Smooth muscle cell (in vitro differentiated cells): Measurements from ENCODE around the gene DCLK3. TPM values are rescaled to one million over a fixed set of nuclear protein-coding genes. Genes with fewer than 3 reads are reported as not detected.

Source experiments
- DNase-seq: peaks from one replicate; lab custom pipeline; 2025; ENCODE audit not compliant: unreplicated experiment; lab: John Stamatoyannopoulos, UW
- H2AFZ ChIP-seq: fragments of 200-600 bp; sonication (generic); 2 replicates; pipeline ENCODE4 v1.6.0; 2016; ENCODE audit warnings: antibody characterized with exemption, low read depth, mild to moderate bottlenecking
- H3F3A ChIP-seq: fragments of 200-600 bp; sonication (generic); 2 replicates; pipeline ENCODE4 v1.6.0; 2017; ENCODE audit warnings: antibody characterized with exemption, low read depth
- H3K27ac ChIP-seq: fragments of 200-600 bp; sonication (generic); 2 replicates; pipeline ENCODE4 v1.5.1; 2016; ENCODE audit warnings: low read depth, mild to moderate bottlenecking
- H3K27me3 ChIP-seq: fragments of 200-600 bp; sonication (generic); 2 replicates; pipeline ENCODE4 v1.6.1; 2016; ENCODE audit warnings: low read depth, mild to moderate bottlenecking
- H3K36me3 ChIP-seq: fragments of 200-600 bp; sonication (generic); 2 replicates; pipeline ENCODE4 v1.5.1; 2016; ENCODE audit warnings: low read depth
- H3K4me1 ChIP-seq: fragments of 200-600 bp; sonication (generic); 2 replicates; pipeline ENCODE4 v1.5.1; 2016; ENCODE audit warnings: low read depth
- H3K4me2 ChIP-seq: fragments of 200-600 bp; sonication (generic); 2 replicates; pipeline ENCODE4 v1.6.0; 2016; ENCODE audit warnings: mild to moderate bottlenecking
- H3K4me3 ChIP-seq: fragments of 200-600 bp; sonication (generic); 2 replicates; pipeline ENCODE4 v1.5.1; 2016; ENCODE audit warnings: mild to moderate bottlenecking
- H3K79me2 ChIP-seq: fragments of 200-600 bp; sonication (generic); 2 replicates; pipeline ENCODE4 v1.6.0; 2016; ENCODE audit warnings: low read depth, mild to moderate bottlenecking
- H3K9ac ChIP-seq: fragments of 200-600 bp; sonication (generic); 2 replicates; pipeline ENCODE4 v1.6.0; 2016; ENCODE audit warnings: low read depth
- H3K9me3 ChIP-seq: fragments of 200-600 bp; sonication (generic); replicated peaks from 2 replicates; pipeline ENCODE4 v1.5.1; 2016; ENCODE audit warnings: low read depth
- H4K20me1 ChIP-seq: fragments of 200-600 bp; sonication (generic); 2 replicates; pipeline ENCODE4 v1.6.0; 2016; ENCODE audit warnings: low read depth
- CTCF ChIP-seq: fragments of 200-600 bp; sonication (generic); IDR thresholded peaks from 2 replicates; pipeline ENCODE4 v1.5.1; 2017; ENCODE audit warnings: borderline replicate concordance, mild to moderate bottlenecking, antibody characterized with exemption; ENCODE audit not compliant: insufficient read depth, poor library complexity, severe bottlenecking
- WGBS: methylation state at CpG from one replicate; pipeline ENCODE4 v1.1.7; 2016; ENCODE audit warnings: low lambda C conversion rate; 5-methylcytosine and 5-hydroxymethylcytosine counted together
- polyA plus RNA-seq: library from polyadenylated mRNA; unstranded; fragments of >200 nt; fragmentation: Nextera tagmentation; extraction: Ambion mirVana; gene quantifications from 2 replicates; pipeline ENCODE4 v1.2.1, GENCODE V29; 2016
- total RNA-seq: library from RNA; depleted of rRNA; stranded (reverse); fragments of >200 nt; gene quantifications from 2 replicates; pipeline ENCODE4 v1.2.3, GENCODE V29; 2014

Gene DCLK3
- total and polyA plus RNA-seq, 2 experiments from 2014 or later: not detected

- no peak for TF ChIP-seq CTCF
- 42% methylated on average over 1 of the region's 1 CpG for WGBS
- Histone ChIP-seq H3F3A (no peaks in the 10 kb centered on the region), H3K9ac (no peak overlapping the region), H3K36me3 (no peaks in the 10 kb centered on the region), H4K20me1 (no peaks in the 10 kb centered on the region), H2AFZ (no peak overlapping the region), H3K27me3 (peaks cover 71% of the 10 kb centered on the region), H3K4me1 (peaks cover 11% of the 10 kb centered on the region), H3K79me2 (no peaks in the 10 kb centered on the region), H3K9me3 (no peaks in the 10 kb centered on the region), H3K27ac (no peak overlapping the region), H3K4me3 (no peak overlapping the region), H3K4me2 (no peak overlapping the region)
- DNase-seq: no peak
Measured at GRCh38 chr3:36769926-36770325, 5.6 kb upstream of the DCLK3 start.

GRCh38 chr3:36765104-36765503, 751 bp upstream of the DCLK3 start:
- WGBS: 61% methylated on average over 7 of the region's 7 CpGs
- Histone ChIP-seq H3K4me3 (no peak overlapping the region), H3K9ac (no peak overlapping the region), H3K27me3 (peaks cover 95% of the 10 kb centered on the region), H4K20me1 (no peaks in the 10 kb centered on the region), H3K9me3 (no peaks in the 10 kb centered on the region), H3F3A (no peaks in the 10 kb centered on the region), H3K79me2 (no peaks in the 10 kb centered on the region), H3K27ac (no peak overlapping the region), H3K4me1 (peaks cover 8% of the 10 kb centered on the region), H3K4me2 (no peak overlapping the region), H3K36me3 (no peaks in the 10 kb centered on the region), H2AFZ (no peak overlapping the region)
- TF ChIP-seq CTCF: no peak
- no peak for DNase-seq

GRCh38 chr3:36764704-36765038, 318 bp upstream of the DCLK3 start:
- H3K4me2 ChIP-seq: peak overlapping the region; percentile 84
- H3K9ac ChIP-seq: no peak overlapping the region
- TF ChIP-seq CTCF: no peak
- H4K20me1 ChIP-seq: no peaks in the 10 kb centered on the region
- no peaks in the 10 kb centered on the region for H3K36me3 ChIP-seq
- H3K4me1 ChIP-seq: peaks cover 3% of the 10 kb centered on the region
- peak overlapping the region; percentile 41 for H3K4me3 ChIP-seq
- 57% methylated on average over 10 of the region's 10 CpGs for WGBS
- no peaks in the 10 kb centered on the region for H3K9me3 ChIP-seq
- H3K27ac ChIP-seq: no peak overlapping the region
- peaks cover 95% of the 10 kb centered on the region for H3K27me3 ChIP-seq
- DNase-seq: no peak
- H3F3A ChIP-seq: no peaks in the 10 kb centered on the region
- H2AFZ ChIP-seq: no peak overlapping the region
- no peaks in the 10 kb centered on the region for H3K79me2 ChIP-seq

- Histone ChIP-seq H3K4me1 (no peaks in the 10 kb centered on the region), H3K27me3 (peaks cover 86% of the 10 kb centered on the region), H4K20me1 (no peaks in the 10 kb centered on the region), H3K27ac (no peak overlapping the region), H3K4me2 (peak overlapping the region; percentile 84), H3K36me3 (no peaks in the 10 kb centered on the region), H3K79me2 (no peaks in the 10 kb centered on the region), H3K9me3 (no peaks in the 10 kb centered on the region), H3F3A (no peaks in the 10 kb centered on the region), H3K9ac (no peak overlapping the region), H3K4me3 (peak overlapping the region; percentile 41), H2AFZ (no peak overlapping the region)
- TF ChIP-seq CTCF: no peak
- DNase-seq: no peak
- WGBS: 61% methylated on average over 10 of the region's 10 CpGs
Measured at GRCh38 chr3:36762918-36763849, 1.2 kb downstream of the DCLK3 start.
